Measurements from ENCODE around the gene RIN3. TPM values are rescaled to one million over a fixed set of nuclear protein-coding genes. Genes with fewer than 3 reads are reported as not detected.
"Not testable (repeated sequence)": the region's sequence is repeated elsewhere in the genome, so short reads cannot be mapped to it uniquely, and the experiment has no call there.

Gene RIN3
- total RNA-seq, 2 donors from 2014 or later = 47.4 to 54.2 TPM

- no peak for TF ChIP-seq CTCF (IDR thresholded peaks at IDR 0.05)
- Histone ChIP-seq H3K36me3 (peaks cover 27% of the 10 kb centered on the region), H3K4me1 (ENCODE audit: control insufficient read depth in 1 of 2, low read depth in 2 of 2) (peaks cover 5 to 9% of the 10 kb centered on the region in 2 donors), H3K27me3 (replicated peaks; ENCODE audit: insufficient read depth) (no peaks in the 10 kb centered on the region), H3K4me3 (no peak overlapping the region), H3K9me3 (no peaks in the 10 kb centered on the region), H3K27ac (no peak overlapping the region)
- ATAC-seq (ENCODE audit: insufficient number of reproducible peaks, low FRiP score, low read depth) (no peak), DNase-seq (ENCODE audit: low spot score) (no peak)
Observed at GRCh38 chr14:92676403-92677086, 163.0 kb downstream of the RIN3 start.

GRCh38 chr14:92677087-92677668, 163.6 kb downstream of the RIN3 start:
- peaks cover 26% of the 10 kb centered on the region for H3K36me3 ChIP-seq
- TF ChIP-seq CTCF (IDR thresholded peaks at IDR 0.05) = no peak
- no peak overlapping the region for H3K4me3 ChIP-seq
- H3K9me3 ChIP-seq = no peaks in the 10 kb centered on the region
- no peak for DNase-seq (ENCODE audit: low spot score)
- H3K27ac ChIP-seq = no peak overlapping the region
- no peaks in the 10 kb centered on the region for H3K27me3 ChIP-seq (replicated peaks; ENCODE audit: insufficient read depth)
- ATAC-seq (ENCODE audit: insufficient number of reproducible peaks, low FRiP score, low read depth) = no peak
- H3K4me1 ChIP-seq (ENCODE audit: control insufficient read depth in 1 of 2, low read depth in 2 of 2) = peaks cover 5 to 9% of the 10 kb centered on the region in 2 donors

- TF ChIP-seq CTCF (IDR thresholded peaks at IDR 0.05) = no peak
- no peak overlapping the region for H3K4me3 ChIP-seq
- H3K27ac ChIP-seq = no peak overlapping the region
- ATAC-seq (ENCODE audit: insufficient number of reproducible peaks, low FRiP score, low read depth) (no peak), DNase-seq (ENCODE audit: low spot score) (no peak)
- no peaks in the 10 kb centered on the region for H3K27me3 ChIP-seq (replicated peaks; ENCODE audit: insufficient read depth)
- H3K9me3 ChIP-seq = no peaks in the 10 kb centered on the region
- peaks cover 28% of the 10 kb centered on the region for H3K36me3 ChIP-seq
- H3K4me1 ChIP-seq (ENCODE audit: control insufficient read depth in 1 of 2, low read depth in 2 of 2) = peaks cover 5 to 9% of the 10 kb centered on the region in 2 donors
Observed at GRCh38 chr14:92677955-92678354, 164.4 kb downstream of the RIN3 start.

- no peak for TF ChIP-seq CTCF (IDR thresholded peaks at IDR 0.05)
- Histone ChIP-seq H3K27me3 (replicated peaks; ENCODE audit: insufficient read depth) (no peaks in the 10 kb centered on the region), H3K27ac (no peak overlapping the region), H3K36me3 (peaks cover 28% of the 10 kb centered on the region), H3K4me3 (no peak overlapping the region), H3K4me1 (ENCODE audit: control insufficient read depth in 1 of 2, low read depth in 2 of 2) (peaks cover 5 to 9% of the 10 kb centered on the region in 2 donors), H3K9me3 (no peaks in the 10 kb centered on the region)
- DNase-seq (ENCODE audit: low spot score) = no peak
- no peak for ATAC-seq (ENCODE audit: insufficient number of reproducible peaks, low FRiP score, low read depth)
Observed at GRCh38 chr14:92678766-92679165, 165.2 kb downstream of the RIN3 start.

- no peak overlapping the region for H3K4me3 ChIP-seq
- H3K4me1 ChIP-seq (ENCODE audit: control insufficient read depth in 1 of 2, low read depth in 2 of 2) = peaks cover 5 to 9% of the 10 kb centered on the region in 2 donors
- DNase-seq (ENCODE audit: low spot score) (no peak), ATAC-seq (ENCODE audit: insufficient number of reproducible peaks, low FRiP score, low read depth) (no peak)
- peaks cover 25% of the 10 kb centered on the region for H3K36me3 ChIP-seq
- H3K27ac ChIP-seq = no peak overlapping the region
- no peaks in the 10 kb centered on the region for H3K9me3 ChIP-seq
- no peak for TF ChIP-seq CTCF (IDR thresholded peaks at IDR 0.05)
- no peaks in the 10 kb centered on the region for H3K27me3 ChIP-seq (replicated peaks; ENCODE audit: insufficient read depth)
Observed at GRCh38 chr14:92679246-92679645, 165.7 kb downstream of the RIN3 start.

- not testable (repeated sequence) for H3K27ac ChIP-seq; ATAC-seq (ENCODE audit: insufficient number of reproducible peaks, low FRiP score, low read depth); H3K4me3 ChIP-seq; H3K9me3 ChIP-seq; DNase-seq (ENCODE audit: low spot score); H3K4me1 ChIP-seq (ENCODE audit: control insufficient read depth in 1 of 2, low read depth in 2 of 2); H3K27me3 ChIP-seq (replicated peaks; ENCODE audit: insufficient read depth)
- peaks cover 30% of the 10 kb centered on the region for H3K36me3 ChIP-seq
Observed at GRCh38 chr14:92680330-92680729, 166.7 kb downstream of the RIN3 start.

Measured in thoracic aorta (tissue), 2 donors.